ENCODE data around the gene ABHD15.

Gene ABHD15

GRCh38 chr17:29518359-29518758 is 48.5 kb downstream of the ABHD15 start:
- DNase-seq (ENCODE audit: low spot score) = no peak

DNA sequence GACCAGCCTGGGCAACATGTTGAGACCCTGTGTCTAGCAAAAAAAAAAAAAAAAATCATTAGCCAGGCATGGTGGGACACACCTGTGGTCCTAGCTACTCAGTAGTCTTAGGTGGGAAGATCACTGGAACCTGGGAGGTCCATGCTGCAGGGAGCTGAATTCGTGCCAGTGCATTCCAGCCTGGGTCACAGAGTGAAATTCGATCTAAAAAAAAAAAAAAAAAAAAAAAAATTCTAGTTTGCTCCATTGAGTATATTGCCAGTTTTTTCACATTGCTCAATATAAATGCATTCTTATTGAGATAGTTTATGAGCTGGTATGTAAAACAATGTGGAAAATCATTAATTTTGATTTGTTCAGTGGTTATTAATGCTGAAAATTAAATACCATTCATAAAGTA is 52.0 kb downstream of the ABHD15 start:
- DNase-seq (ENCODE audit: low spot score) = no peak

DNA sequence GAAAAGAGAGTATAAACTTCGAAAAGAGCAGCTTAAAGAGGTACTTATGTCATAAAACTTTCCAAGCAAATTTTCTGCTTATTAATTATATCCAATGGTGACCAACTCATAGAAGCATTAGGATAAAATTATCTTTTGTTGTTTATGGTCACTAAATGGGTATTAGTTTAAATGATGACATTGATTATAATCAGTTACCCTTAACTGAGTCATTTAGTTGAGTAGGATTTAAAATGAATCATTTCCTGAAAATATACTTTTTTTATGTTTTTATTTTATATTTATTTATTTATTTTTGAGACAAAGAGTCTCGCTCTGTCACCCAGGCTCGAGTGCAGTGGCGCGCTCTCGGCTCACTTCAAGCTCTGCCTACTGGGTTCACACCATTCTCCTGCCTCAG is 55.9 kb downstream of the ABHD15 start:
- no peak for DNase-seq (ENCODE audit: low spot score)

All from hepatic stellate cell (primary cell).